K562 (cell line): ENCODE data around the gene SPINT1. TPM values are rescaled to one million over a fixed set of nuclear protein-coding genes. Genes with fewer than 3 reads are reported as not detected.
A peak's percentile ranks its signal among the peaks of the same experiment; 100 is the strongest.

Source experiments
- TCF3 ChIP-seq: sonication (generic); formaldehyde crosslinking; IDR thresholded peaks from 2 replicates; pipeline ENCODE4 v1.4.0; 2020; ENCODE audit warnings: mild to moderate bottlenecking, missing genetic modification reagents
- polyA plus RNA-seq, 8 experiments: library from polyadenylated mRNA; depleted of rRNA in 4 of 8; stranded (reverse) in 5 of 8; unstranded in 3 of 8; fragments of >200 nt; fragmentation: Nextera tagmentation in 2 of 8; fragmentation: Illumina TruSeq in 1 of 8; extraction: Ambion mirVana in 2 of 8; extraction: Trizol in 1 of 8; gene quantifications; 2 replicates each; pipeline versions ENCODE4 v1.2.1 to v1.2.3, GENCODE V29; 2011 to 2014; ENCODE audit warnings: inconsistent platforms in 1 of 8, missing spikeins in 1 of 8
- total RNA-seq, 7 experiments: library from RNA; depleted of rRNA in 6 of 7; stranded (reverse); fragments of >200 nt in 6 of 7; fragmentation: Illumina TruSeq in 2 of 7; extraction: Trizol in 2 of 7; gene quantifications; 2 replicates each; pipeline versions ENCODE4 v1.2.1 to v1.2.3, GENCODE V29; 2011 to 2021; ENCODE audit warnings: low replicate concordance in 1 of 7
- TF ChIP-seq, protein P1 (sequence below), 2 experiments: fragments of 450-650 bp; IDR thresholded peaks; 2 replicates each; pipeline ENCODE4 v1.6.1; 2018; ENCODE audit warnings: mild to moderate bottlenecking in 2 of 2, low read depth in 1 of 2; ENCODE audit not compliant: partially characterized antibody in 2 of 2
- TF ChIP-seq, protein P2 (sequence below), 2 experiments: fragments of 450-650 bp; IDR thresholded peaks; 2 replicates each; pipeline ENCODE4 v1.6.1; 2016
- TF ChIP-seq, protein P3 (sequence below): fragments of 250-450 bp; sonication (Bioruptor Pico); IDR thresholded peaks from 2 replicates; pipeline ENCODE4 v1.4.0; 2020; ENCODE audit warnings: borderline replicate concordance

Gene SPINT1
- total and polyA plus RNA-seq, 9 of the 15 experiments (the other 6 are each of a cell fraction or from before 2014, with no cell fraction given), result 0.78 to 4.5 (median 1.5) TPM

DNA sequence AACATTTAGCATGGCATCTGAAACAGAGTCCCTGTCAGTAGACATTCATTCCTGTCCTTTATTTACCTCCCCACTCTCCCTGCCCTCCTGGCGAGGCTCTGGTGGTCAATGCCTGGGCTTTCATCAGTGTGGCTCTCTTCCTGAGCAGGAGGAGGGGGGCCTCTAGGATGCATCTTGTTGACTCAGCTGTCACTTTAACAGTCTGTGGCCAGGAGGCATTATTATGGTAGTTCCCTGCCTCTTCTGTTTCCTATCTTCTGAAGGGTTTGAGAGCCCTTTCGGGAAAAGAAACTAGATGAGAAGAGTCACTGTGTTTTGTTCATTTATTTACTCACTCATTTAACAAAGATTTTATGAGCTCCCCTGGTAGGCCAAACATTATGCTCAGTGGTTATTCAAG, 13.0 kb upstream of the SPINT1 start (continued):
- TF ChIP-seq, protein P1, sequence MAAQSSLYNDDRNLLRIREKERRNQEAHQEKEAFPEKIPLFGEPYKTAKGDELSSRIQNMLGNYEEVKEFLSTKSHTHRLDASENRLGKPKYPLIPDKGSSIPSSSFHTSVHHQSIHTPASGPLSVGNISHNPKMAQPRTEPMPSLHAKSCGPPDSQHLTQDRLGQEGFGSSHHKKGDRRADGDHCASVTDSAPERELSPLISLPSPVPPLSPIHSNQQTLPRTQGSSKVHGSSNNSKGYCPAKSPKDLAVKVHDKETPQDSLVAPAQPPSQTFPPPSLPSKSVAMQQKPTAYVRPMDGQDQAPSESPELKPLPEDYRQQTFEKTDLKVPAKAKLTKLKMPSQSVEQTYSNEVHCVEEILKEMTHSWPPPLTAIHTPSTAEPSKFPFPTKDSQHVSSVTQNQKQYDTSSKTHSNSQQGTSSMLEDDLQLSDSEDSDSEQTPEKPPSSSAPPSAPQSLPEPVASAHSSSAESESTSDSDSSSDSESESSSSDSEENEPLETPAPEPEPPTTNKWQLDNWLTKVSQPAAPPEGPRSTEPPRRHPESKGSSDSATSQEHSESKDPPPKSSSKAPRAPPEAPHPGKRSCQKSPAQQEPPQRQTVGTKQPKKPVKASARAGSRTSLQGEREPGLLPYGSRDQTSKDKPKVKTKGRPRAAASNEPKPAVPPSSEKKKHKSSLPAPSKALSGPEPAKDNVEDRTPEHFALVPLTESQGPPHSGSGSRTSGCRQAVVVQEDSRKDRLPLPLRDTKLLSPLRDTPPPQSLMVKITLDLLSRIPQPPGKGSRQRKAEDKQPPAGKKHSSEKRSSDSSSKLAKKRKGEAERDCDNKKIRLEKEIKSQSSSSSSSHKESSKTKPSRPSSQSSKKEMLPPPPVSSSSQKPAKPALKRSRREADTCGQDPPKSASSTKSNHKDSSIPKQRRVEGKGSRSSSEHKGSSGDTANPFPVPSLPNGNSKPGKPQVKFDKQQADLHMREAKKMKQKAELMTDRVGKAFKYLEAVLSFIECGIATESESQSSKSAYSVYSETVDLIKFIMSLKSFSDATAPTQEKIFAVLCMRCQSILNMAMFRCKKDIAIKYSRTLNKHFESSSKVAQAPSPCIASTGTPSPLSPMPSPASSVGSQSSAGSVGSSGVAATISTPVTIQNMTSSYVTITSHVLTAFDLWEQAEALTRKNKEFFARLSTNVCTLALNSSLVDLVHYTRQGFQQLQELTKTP (IDR thresholded peaks at IDR 0.05; ENCODE audit: low read depth in 1 of 2, partially characterized antibody in 2 of 2), result no peak
- TF ChIP-seq TCF3 (CRISPR knock-in tag), result peak; percentile 64
- TF ChIP-seq, protein P2, sequence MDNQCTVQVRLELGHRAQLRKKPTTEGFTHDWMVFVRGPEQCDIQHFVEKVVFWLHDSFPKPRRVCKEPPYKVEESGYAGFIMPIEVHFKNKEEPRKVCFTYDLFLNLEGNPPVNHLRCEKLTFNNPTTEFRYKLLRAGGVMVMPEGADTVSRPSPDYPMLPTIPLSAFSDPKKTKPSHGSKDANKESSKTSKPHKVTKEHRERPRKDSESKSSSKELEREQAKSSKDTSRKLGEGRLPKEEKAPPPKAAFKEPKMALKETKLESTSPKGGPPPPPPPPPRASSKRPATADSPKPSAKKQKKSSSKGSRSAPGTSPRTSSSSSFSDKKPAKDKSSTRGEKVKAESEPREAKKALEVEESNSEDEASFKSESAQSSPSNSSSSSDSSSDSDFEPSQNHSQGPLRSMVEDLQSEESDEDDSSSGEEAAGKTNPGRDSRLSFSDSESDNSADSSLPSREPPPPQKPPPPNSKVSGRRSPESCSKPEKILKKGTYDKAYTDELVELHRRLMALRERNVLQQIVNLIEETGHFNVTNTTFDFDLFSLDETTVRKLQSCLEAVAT (IDR thresholded peaks at IDR 0.05), result no peak
- TF ChIP-seq, protein P3, sequence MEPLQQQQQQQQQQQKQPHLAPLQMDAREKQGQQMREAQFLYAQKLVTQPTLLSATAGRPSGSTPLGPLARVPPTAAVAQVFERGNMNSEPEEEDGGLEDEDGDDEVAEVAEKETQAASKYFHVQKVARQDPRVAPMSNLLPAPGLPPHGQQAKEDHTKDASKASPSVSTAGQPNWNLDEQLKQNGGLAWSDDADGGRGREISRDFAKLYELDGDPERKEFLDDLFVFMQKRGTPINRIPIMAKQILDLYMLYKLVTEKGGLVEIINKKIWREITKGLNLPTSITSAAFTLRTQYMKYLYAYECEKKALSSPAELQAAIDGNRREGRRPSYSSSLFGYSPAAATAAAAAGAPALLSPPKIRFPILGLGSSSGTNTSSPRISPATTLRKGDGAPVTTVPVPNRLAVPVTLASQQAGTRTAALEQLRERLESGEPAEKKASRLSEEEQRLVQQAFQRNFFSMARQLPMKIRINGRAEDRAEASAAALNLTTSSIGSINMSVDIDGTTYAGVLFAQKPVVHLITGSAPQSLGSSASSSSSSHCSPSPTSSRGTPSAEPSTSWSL, result no peak
